HG03469 (cell line): ENCODE results near the gene HEATR1.
"Not testable (repeated sequence)": the region's sequence is repeated elsewhere in the genome, so short reads cannot be mapped to it uniquely, and the experiment has no call there.

ENCODE experiments used
- ATAC-seq: cut with Tn5 transposase; IDR thresholded peaks from one replicate; pipeline ENCODE4 v1.9.1; 2021; ENCODE audit warnings: mild to moderate bottlenecking, moderate library complexity, moderate number of reproducible peaks; ENCODE audit not compliant: unreplicated experiment

The HEATR1 gene

DNA sequence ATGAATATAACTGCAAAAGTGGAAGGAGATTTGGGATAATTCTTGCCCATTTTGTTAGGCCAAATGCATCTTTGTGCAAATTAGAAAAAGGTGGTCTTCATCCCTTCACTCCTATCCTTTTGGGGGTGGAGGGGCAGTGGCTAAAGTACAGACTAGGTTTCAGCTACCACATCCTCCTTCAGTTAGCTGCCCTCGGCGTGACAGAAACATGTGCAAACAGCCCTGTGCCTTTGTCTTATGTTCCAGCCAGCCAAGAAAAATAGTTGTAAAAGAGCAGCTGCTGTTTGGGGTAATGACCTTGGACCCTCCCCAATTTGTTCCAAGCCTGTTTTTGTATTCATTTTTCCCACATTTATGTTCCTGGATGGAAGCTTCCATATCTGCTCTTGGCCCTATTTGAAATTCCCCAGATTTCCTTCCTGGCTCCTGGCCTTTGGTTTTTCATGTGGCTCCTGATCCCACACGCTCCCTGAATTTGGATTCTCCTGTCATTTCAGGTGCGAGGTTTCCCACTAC is 88.8 kb downstream of the HEATR1 start:
- ATAC-seq = no peak

DNA sequence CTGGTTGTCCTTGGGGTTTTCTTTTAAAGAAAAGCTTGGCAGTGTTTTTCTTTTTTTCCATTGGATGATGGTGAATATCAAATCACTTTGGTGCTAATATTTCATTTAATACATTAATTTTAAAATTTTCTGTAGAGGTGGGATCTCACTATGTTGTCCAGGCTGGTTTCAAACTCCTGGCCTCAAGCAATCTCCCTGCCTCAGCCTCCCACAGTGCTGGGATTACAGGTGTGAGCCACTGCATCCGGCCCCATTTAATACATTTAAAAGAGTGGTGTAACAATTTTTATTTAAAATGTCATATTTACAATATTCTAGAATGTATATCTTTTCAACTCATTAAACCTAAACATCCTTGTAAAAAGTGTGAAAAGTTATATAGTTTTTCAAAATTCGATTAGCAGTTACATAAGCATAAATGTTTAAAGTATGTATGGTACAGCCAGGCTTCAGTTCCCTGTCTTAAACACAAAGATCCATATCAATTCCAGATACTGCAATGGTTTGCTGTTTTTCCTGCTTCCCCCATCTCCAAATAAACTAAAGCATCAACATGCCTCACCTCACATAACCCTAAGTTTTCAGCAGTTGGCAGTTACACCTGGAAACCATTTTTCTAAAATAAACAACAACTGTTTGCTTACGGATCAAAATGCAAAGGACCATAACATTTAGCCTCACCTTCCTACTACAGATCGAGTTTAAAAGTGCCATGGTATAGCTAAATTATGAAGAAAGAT is 89.4 kb downstream of the HEATR1 start:
- no peak for ATAC-seq

GRCh38 chr1:236511735-236512418 is 92.4 kb downstream of the HEATR1 start:
- ATAC-seq = no peak

DNA sequence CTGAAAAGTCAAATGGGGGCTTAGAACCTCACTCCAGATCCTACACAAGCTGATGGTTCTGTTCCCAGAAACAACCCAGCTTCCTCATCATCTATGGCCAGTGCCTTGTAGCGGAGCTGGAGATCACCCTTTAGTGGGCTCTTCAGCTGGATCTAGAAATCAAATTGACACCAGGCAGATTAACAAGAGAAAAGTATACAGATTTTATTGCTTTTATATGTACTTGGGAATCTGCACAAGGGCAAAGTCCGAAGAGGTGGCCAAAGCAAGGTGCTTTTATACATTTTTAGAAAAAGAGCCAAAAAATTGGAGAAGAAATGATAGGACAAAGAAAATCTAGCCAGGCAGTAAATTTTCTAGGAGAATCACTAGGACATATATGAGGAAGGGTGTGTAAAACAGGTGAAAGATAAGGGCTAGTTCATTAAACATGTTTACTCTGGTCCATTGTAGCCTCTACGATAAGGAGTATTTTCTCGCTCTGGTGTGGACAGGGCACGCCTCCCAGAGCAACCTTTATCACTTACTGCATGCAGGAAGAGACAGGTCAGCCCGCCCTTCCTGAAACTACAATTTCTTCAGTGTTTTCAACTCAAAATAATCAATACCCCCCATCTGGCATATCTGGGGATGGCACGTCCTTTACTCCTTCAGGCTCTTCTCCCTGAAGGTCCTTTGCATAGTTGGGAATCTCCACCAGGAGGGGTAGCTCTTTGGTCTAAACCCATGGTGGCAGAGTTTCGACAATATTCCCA is 94.5 kb downstream of the HEATR1 start:
- no peak for ATAC-seq

GRCh38 chr1:236509203-236509602 is 95.1 kb downstream of the HEATR1 start:
- ATAC-seq = no peak

DNA sequence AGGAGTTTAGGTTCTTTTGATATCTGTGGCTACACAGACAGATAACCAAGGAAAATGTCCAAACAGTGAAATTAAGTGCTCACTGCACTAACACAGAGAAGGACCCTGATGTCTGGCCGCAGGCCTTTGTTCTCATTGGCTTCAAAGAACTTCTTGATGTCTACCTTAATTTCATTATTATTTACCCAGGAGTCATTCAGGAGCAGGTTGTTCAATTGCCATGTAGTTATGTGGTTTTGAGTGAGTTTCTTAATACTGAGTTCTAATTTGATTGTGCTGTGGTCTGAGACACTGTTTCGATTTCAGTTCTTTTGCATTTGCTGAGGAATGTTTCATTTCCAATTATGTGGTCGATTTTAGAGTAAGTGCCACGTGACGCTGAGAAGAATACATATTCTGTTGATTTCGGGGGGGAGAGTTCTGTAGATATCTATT is 95.7 kb downstream of the HEATR1 start:
- no peak for ATAC-seq

DNA sequence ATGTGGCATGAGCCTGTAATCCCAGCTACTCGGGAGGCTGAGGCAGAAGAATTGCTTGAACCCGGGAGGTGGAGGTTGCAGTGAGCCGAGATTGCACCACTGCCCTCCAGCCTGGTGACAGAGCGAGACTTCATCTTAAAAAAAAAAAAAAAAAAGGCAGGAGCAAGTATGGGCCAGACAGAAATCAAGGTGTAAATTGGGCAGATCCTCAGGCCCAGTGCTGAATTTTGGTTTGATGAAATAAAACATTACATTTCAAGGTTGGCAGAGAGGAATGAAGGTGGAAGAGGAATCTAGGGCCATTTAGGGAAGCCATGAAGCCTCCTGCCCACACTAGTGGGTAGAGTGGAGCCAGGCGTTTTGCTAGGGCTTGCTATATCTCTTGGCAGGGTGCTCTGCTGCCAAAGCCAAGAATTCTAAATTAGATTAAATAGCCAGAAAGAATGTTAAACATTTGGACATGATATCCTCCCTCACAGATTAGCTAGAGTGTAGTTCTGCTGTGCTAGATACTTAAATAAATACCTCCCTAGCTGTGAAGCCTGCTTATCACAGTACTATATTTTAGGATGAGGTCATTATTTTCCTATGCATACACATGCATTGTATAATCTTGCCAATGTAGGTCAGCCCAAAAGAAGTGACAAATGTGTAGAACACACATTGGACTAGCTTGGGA is 97.2 kb downstream of the HEATR1 start:
- no peak for ATAC-seq

DNA sequence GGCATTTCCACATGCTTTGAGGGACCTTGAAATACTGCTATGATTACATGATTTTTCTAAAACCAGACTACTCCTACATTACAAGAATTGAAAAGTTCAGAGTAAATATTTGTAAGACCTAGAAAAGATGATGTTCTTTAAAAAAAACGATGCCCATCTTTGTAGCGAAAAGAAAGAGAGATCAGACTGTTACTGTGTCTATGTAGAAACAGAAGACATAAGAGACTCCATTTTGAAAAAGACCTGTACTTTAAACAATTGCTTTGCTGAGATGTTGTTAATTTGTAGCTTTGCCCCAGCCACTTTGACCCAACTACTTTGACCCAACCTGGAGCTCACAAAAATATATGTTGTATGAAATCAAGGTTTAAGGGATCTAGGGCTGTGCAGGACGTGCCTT is 100.0 kb downstream of the HEATR1 start:
- not testable (repeated sequence) for ATAC-seq

GRCh38 chr1:236502972-236503639 is 101.2 kb downstream of the HEATR1 start:
- ATAC-seq = no peak

DNA sequence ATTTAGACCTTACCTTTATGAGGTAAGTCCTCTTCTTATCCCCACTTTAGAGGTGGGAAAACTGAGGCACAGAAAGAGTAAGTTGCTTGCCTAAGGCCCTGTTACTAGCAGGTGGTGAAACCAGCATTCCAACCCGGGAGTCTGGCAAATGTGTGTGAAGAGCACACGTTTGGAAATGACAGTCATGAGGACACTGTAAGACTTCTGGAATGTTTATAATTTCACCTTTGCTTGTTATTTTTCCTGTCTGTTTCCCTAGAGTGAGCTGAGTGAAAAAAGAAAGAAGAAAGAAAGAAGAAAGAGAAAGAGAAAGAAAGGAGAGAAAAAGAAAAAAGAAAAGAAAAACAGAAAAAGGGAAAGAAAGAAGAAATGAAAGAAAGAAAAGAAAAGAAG is 101.7 kb downstream of the HEATR1 start:
- no peak for ATAC-seq

DNA sequence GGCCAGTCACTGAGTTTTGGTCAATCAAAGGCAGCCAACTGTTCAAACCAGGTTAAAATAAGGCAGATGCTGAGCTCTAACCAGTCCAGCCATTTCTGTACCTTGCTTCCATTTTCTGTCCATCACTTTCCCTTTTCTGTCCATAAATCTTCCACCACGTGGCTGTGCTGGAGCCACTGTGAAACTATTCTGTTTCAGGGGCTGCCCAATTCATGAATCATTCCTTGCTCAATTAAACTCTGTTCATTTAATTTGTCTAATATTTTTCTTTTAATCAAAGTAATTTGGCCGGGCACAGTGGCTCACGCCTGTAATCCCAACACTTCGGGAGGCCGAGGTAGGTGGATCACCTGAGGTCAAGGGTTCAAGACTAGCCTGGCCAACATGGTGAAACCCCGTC is 103.2 kb downstream of the HEATR1 start:
- ATAC-seq = no peak
